ENCODE data around the gene HIBCH.

The HIBCH gene

DNA sequence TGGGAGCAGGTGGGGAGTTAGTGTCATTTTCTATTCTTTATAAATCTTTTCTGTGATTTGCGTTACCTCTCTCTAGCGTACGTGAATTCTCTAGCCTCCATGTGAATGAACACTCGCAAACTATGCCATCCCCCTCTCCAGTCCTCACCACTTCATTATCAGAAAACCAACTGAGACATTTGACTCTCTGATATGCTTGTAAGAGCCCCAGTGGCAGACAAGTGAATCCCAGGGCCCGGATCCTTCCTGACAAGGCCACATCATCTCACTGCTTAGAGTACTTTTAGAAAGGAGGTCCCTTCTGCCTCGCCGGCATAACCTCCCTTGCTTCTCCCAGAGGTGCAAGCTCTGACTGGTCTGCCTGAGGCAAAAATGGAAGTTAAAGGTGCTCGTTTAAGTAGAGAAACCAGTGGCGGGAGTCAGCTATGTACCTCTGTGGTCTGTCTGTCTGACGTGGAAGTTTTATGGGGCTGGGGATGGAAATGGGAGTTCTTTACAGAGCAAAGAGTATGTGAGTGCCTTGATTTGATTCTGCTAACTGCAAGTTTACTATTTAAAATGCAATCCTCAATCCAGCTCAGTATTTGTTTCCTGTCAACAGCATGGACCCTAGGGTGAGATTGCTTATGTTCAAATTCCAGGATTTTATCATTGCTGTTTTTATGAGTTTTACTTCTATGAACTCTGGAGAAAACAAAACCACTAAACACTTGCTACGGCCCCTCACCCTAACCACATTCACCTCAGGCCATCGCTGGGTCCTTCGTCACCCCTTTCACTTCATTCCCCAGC is 142.2 kb downstream of the HIBCH start:
- TF ChIP-seq CTCF (IDR thresholded peaks at IDR 0.05; ENCODE audit: low read depth, low read length, missing control alignments), result no peak
- H3K4me3 ChIP-seq (ENCODE audit: low read depth, low read length), result no peak overlapping the region
- no peak for DNase-seq (ENCODE audit: low read depth)

DNA sequence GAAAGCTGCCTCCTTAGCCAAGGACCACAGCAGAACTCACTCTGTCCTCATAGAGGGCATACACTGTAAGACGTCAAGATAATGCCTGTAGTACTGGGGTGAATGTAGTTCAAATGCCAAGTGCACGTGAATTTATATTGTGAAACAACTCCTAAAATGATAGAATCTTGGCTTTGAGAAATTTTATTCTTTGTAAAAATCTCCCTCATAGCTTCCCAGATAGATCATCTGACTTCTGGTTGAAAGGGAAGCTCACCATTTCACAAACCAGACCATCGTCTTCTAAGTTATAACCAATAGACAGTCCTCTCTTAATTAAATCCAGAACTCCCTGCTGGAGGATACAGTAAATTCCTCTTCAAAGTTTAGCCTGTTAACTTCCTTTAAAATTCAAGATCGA is 146.2 kb downstream of the HIBCH start:
- no peak overlapping the region for H3K4me3 ChIP-seq (ENCODE audit: low read depth, low read length)
- no peak for DNase-seq (ENCODE audit: low read depth)
- TF ChIP-seq CTCF (IDR thresholded peaks at IDR 0.05; ENCODE audit: low read depth, low read length, missing control alignments), result no peak

DNA sequence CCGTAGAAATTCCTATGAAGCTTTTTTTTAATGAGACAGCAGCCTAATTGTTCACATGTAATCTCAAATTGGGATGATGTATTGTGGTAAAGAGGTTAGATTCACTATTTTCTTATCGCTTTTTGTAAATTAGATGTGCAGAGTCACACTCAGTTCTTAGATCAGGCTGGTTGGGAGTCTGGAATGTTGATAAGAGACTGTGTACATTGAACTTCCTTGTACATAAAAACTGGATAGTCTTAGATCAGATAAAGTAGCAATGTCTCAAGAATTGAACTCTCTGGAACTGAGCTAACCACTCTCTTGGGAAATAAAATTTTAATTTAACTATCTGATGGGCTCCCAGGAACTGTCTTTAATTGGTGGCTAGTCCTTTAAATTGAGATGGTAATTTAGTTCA is 149.0 kb downstream of the HIBCH start:
- TF ChIP-seq CTCF (IDR thresholded peaks at IDR 0.05; ENCODE audit: low read depth, low read length, missing control alignments), result no peak
- DNase-seq (ENCODE audit: low read depth), result no peak
- H3K4me3 ChIP-seq (ENCODE audit: low read depth, low read length), result no peak overlapping the region

DNA sequence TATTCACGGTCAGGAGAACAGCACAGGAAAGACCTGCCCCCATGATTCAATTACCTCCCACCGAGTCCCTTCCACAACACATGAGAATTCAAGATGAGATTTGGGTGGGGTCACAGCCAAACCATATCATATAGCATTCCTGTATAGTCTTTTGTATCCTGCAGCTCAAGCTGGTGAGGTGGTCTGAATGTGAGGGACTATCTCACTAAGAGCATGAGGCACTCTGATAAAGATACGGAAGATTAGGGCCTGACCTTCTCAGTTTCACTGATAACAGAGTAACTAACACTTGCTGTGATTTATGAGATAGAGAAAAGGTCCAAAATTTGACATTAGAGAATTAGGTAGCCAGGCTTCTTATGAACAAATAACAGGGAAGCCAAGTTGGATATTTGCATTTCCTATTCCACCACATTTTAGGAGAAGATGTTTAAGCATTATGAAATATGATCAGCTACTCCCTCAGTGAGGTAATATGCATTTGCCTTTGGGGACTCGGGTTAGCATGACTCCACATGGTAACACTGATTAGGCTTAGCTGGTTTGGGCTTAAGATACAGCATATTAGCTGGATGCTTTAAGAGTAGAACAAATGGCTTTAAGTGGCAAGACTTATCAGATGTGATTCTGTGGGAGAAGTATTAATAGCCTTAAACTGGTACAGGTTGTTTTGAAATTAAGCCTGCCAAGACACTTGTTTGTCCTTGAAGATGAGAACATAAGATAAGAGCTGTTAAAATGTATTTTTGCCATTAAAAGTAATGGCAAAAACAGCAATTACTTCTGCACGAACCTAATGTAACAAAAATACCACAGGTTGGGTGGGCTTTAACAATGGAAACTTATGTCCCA is 150.2 kb downstream of the HIBCH start:
- no peak for TF ChIP-seq CTCF (IDR thresholded peaks at IDR 0.05; ENCODE audit: low read depth, low read length, missing control alignments)
- DNase-seq (ENCODE audit: low read depth), result no peak

GRCh38 chr2:190167702-190168101 is 151.9 kb downstream of the HIBCH start:
- H3K4me3 ChIP-seq (ENCODE audit: low read depth, low read length), result no peak overlapping the region
- no peak for DNase-seq (ENCODE audit: low read depth)
- TF ChIP-seq CTCF (IDR thresholded peaks at IDR 0.05; ENCODE audit: low read depth, low read length, missing control alignments), result no peak

More for the DNA sequence above, 150.2 kb downstream of the HIBCH start:
- no peak overlapping the region for H3K4me3 ChIP-seq (ENCODE audit: low read depth, low read length)

GRCh38 chr2:190165491-190165890 is 154.1 kb downstream of the HIBCH start:
- no peak for TF ChIP-seq CTCF (IDR thresholded peaks at IDR 0.05; ENCODE audit: low read depth, low read length, missing control alignments)
- no peak overlapping the region for H3K4me3 ChIP-seq (ENCODE audit: low read depth, low read length)
- no peak for DNase-seq (ENCODE audit: low read depth)
